Epithelial cell of esophagus (primary cell): ENCODE data around the gene UQCRC2.

Source experiments
- DNase-seq: peaks from one replicate; pipeline ENCODE4 v3.0.0; 2010; ENCODE audit warnings: low read depth
- H3K4me3 ChIP-seq: 2 replicates; pipeline ENCODE4 v1.5.1; 2011; ENCODE audit warnings: mild to moderate bottlenecking, low read length, control low read depth
- TF ChIP-seq, protein P1 (sequence below): IDR thresholded peaks from 2 replicates; pipeline ENCODE4 v1.5.1; 2011; ENCODE audit warnings: low read depth, mild to moderate bottlenecking, low read length, control low read depth, inconsistent platforms; ENCODE audit not compliant: insufficient read depth; ENCODE audit errors: missing control alignments

Gene UQCRC2

DNA sequence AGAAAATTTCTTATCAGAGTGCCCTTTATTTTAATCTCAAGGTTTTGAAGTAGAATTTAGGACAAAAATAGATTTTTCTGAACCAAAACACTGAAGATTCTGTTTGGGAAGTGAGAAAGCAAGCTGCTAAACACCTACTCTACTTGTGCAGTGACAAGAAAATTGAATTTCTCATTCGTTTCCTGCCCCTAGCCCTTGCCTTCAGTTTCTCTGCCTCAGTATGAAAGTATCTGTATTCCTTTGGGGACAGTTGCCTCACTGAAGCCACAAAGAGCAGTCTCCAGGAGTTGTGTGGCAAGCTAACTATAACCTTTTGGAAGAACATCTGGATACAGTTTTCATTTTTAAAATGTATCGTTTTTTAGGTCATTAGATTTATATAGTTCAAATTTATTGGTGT, 74.5 kb downstream of the UQCRC2 start:
- H3K4me3 ChIP-seq = no peak overlapping the region

DNA sequence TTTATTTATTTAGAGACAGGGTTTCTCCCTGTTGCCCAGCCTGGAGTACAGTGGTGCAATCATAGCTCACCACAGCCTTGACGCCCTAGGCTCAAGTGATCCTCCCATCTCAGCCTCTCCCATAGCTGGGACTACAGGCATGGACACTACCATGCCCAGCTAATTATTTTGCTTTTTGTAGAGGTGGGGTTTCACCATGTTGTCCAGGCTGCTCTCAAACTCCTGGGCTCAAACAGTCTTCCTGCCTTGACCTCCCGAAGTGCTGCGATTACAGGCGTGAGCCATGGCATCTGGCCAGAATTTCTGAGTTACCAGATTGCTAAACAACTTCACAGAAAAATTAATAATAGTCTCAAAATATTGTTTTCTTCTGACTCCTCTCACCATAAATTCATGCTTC, 76.5 kb downstream of the UQCRC2 start:
- H3K4me3 ChIP-seq = no peak overlapping the region
- TF ChIP-seq, protein P1, sequence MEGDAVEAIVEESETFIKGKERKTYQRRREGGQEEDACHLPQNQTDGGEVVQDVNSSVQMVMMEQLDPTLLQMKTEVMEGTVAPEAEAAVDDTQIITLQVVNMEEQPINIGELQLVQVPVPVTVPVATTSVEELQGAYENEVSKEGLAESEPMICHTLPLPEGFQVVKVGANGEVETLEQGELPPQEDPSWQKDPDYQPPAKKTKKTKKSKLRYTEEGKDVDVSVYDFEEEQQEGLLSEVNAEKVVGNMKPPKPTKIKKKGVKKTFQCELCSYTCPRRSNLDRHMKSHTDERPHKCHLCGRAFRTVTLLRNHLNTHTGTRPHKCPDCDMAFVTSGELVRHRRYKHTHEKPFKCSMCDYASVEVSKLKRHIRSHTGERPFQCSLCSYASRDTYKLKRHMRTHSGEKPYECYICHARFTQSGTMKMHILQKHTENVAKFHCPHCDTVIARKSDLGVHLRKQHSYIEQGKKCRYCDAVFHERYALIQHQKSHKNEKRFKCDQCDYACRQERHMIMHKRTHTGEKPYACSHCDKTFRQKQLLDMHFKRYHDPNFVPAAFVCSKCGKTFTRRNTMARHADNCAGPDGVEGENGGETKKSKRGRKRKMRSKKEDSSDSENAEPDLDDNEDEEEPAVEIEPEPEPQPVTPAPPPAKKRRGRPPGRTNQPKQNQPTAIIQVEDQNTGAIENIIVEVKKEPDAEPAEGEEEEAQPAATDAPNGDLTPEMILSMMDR = no peak
- no peak for DNase-seq

More for the DNA sequence above, 74.5 kb downstream of the UQCRC2 start:
- no peak for DNase-seq
- TF ChIP-seq, protein P1 = no peak

DNA sequence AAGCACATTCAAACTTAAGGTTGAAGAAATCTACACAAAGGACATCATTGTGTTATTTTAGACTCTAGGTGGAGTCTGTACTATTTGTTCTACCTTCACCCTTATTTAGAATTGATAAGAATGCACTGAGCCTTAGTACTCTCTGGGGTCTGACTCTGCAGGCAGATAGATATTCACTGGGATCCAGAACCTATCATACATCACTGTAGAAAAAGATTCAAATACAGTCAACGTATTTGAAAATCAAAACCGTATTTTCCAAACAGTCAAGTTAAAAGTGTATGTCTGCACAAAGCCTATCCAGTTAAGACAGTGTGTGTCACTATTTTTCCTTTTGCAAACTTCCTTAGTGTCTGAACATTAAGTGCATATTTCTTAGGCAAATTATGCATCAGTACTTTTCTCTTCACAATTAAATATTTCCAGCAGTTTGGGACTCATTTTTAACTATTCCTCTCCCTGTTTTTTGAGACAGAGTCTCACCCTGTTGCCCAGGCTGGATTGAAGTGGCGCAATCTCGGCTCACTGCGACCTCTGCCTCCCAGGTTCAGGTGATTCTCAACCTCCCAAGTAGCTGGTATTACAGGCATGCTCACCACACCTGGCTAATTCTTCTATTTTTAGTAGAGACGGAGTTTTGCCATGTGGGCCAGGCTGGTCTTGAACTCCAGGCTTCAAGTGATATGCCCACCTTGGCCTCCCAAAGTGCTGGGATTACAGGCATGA, 77.1 kb downstream of the UQCRC2 start:
- TF ChIP-seq, protein P1 = no peak
- no peak overlapping the region for H3K4me3 ChIP-seq
- no peak for DNase-seq

DNA sequence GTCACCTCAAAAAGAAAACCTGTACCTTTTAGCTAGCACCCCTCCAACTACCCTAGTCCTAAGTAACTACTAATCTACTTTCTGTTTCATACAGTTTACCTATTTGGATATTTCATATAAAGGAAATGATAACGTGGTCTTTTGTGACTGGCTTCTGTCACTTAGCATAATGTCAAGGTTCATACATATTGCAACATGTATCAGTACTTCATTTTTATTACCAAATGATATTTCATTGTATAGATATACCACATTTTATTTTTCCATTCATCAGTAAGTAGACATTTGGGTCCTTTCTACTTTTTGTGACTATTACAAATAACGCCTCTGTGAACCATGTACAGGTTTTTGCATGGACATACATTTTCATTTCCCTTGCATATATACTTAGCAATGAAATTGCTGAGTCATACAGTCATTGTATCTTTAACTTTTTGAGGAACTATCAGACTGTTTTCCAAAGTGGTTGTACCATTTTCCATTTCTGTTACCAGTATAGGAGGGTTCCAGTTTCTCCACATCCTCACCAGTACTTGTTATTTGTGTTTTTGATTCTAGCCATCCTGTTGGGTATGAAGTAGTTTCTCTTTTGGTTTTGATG, 78.4 kb downstream of the UQCRC2 start:
- TF ChIP-seq, protein P1 = no peak
- no peak for DNase-seq
- H3K4me3 ChIP-seq = no peak overlapping the region
